22Rv1 (cell line): ENCODE results near the gene ELP4.

Experiments used
- ZFX ChIP-seq: fragments of 450-650 bp; IDR thresholded peaks from 2 replicates; pipeline ENCODE4 v1.6.1; 2017; ENCODE audit warnings: antibody characterized with exemption, borderline replicate concordance
- TF ChIP-seq, protein P1 (sequence below): fragments of 450-650 bp; IDR thresholded peaks from 2 replicates; pipeline ENCODE4 v1.5.1; 2017; ENCODE audit warnings: mild to moderate bottlenecking

DNA sequence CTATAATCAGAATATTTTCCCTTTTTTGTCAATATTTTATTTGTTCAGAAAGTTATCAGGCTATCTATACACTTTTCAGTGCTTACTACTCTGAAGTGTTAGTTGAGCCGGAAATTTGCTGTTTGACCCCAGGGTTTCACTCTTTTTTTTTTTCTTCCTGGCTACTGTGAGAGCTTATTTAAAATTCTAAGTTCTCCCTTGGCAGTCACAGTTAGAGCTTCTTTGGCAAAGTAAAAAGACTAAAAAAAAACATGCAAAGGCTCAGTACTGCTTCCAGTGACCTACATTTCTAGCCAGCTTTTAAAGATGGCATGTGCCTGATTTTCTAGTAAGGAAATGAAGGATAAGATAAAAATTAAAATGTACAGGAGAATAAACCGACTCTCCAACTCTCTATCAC lies 48.4 kb downstream of the ELP4 start:
- TF ChIP-seq, protein P1, sequence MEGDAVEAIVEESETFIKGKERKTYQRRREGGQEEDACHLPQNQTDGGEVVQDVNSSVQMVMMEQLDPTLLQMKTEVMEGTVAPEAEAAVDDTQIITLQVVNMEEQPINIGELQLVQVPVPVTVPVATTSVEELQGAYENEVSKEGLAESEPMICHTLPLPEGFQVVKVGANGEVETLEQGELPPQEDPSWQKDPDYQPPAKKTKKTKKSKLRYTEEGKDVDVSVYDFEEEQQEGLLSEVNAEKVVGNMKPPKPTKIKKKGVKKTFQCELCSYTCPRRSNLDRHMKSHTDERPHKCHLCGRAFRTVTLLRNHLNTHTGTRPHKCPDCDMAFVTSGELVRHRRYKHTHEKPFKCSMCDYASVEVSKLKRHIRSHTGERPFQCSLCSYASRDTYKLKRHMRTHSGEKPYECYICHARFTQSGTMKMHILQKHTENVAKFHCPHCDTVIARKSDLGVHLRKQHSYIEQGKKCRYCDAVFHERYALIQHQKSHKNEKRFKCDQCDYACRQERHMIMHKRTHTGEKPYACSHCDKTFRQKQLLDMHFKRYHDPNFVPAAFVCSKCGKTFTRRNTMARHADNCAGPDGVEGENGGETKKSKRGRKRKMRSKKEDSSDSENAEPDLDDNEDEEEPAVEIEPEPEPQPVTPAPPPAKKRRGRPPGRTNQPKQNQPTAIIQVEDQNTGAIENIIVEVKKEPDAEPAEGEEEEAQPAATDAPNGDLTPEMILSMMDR, result no peak
- no peak for TF ChIP-seq ZFX
